HepG2 (cell line): Measurements from ENCODE around the gene CPA5. TPM values are rescaled to one million over a fixed set of nuclear protein-coding genes. Genes with fewer than 3 reads are reported as not detected.

Source experiments
- ATAC-seq: fragments of 200-7000 bp; cut with Tn5 transposase; 3 replicates; pipeline ENCODE4 v1.9.1; 2020; ENCODE audit warnings: mild to moderate bottlenecking, moderate library complexity
- BruUV-seq: library from RNA; stranded (reverse); fragments of 400-500 nt; replicated peaks from 2 replicates; lab custom pipeline; 2021; lab: Mats Ljungman, UMichigan
- CTCF ChIA-PET: fragments of 300-600 bp; formaldehyde crosslinking; extraction: SDS; loops from one replicate; lab custom pipeline; 2021; ENCODE audit warnings: low total read pairs, inconsistent platforms, low intra/inter-chr PET ratio; lab: Yijun Ruan, JAX
- POLR2A ChIA-PET: fragments of 350-600 bp; sonication (Branson Sonifier 250); formaldehyde crosslinking; loops from one replicate; lab custom pipeline; 2020; ENCODE audit warnings: antibody characterized with exemption, inconsistent platforms; lab: Yijun Ruan, JAX
- DNase-seq: peaks from one replicate; pipeline ENCODE4 v3.0.0-alpha.2; 2015; ENCODE audit warnings: low spot score
- FAIRE-seq: peaks from 3 replicates; lab custom pipeline; 2011; peaks lifted over from hg19 to GRCh38; lab: Jason Lieb, UNC
- H2AFZ ChIP-seq: one replicate; pipeline ENCODE4 v1.6.1; 2011; ENCODE audit warnings: low read length, inconsistent platforms
- H3K27ac ChIP-seq: fragments of 300-600 bp; 3 replicates; pipeline ENCODE4 v1.8.0; 2011; ENCODE audit warnings: mixed run types, mild to moderate bottlenecking, mixed read lengths, low read length, inconsistent platforms; ENCODE audit not compliant: insufficient read depth; ENCODE audit errors: extremely low read length
- H3K27me3 ChIP-seq, 2 experiments: fragments of 200-600 bp in 1 of 2; 2 replicates in 1 of 2; 3 replicates in 1 of 2; pipeline versions ENCODE4 v1.6.0 to v1.8.0; 2011; ENCODE audit warnings: low read length in 2 of 2, mild to moderate bottlenecking in 2 of 2, moderate library complexity in 2 of 2, inconsistent platforms in 1 of 2; ENCODE audit not compliant: insufficient read depth in 2 of 2, control insufficient read depth in 1 of 2
- H3K36me3 ChIP-seq, 2 experiments: fragments of 200-600 bp in 1 of 2; replicated peaks in 1 of 2; 2 replicates in 1 of 2; 3 replicates in 1 of 2; pipeline versions ENCODE4 v1.5.1 to v1.8.0; 2011; ENCODE audit warnings: low read length in 2 of 2, inconsistent platforms in 1 of 2; ENCODE audit not compliant: insufficient read depth in 2 of 2, control insufficient read depth in 1 of 2
- H3K4me1 ChIP-seq: 2 replicates; pipeline ENCODE4 v1.5.1; 2012; ENCODE audit warnings: low read length, inconsistent platforms; ENCODE audit not compliant: insufficient read depth
- H3K4me2 ChIP-seq: 2 replicates; pipeline ENCODE4 v1.6.0; 2011; ENCODE audit warnings: low read depth, low read length, inconsistent platforms
- H3K4me3 ChIP-seq, 3 experiments: fragments of 200-600 bp in 1 of 3; sonication (generic), shearing (Covaris generic) in 1 of 3; replicated peaks in 1 of 3; 2 replicates each; pipeline ENCODE4 v1.5.1; 2011 to 2016; ENCODE audit warnings: low read length in 3 of 3, inconsistent platforms in 2 of 3, low read depth in 2 of 3, mild to moderate bottlenecking in 2 of 3, control low read depth in 1 of 3, mixed read lengths in 1 of 3; ENCODE audit not compliant: insufficient read depth in 1 of 3
- H3K79me2 ChIP-seq: one replicate; pipeline ENCODE4 v1.6.1; 2011; ENCODE audit warnings: low read length, inconsistent platforms; ENCODE audit not compliant: insufficient read depth
- H3K9ac ChIP-seq: 2 replicates; pipeline ENCODE4 v1.6.0; 2011; ENCODE audit warnings: mild to moderate bottlenecking, low read depth, low read length, inconsistent platforms; ENCODE audit not compliant: insufficient read depth
- H3K9me3 ChIP-seq: 2 replicates; pipeline ENCODE4 v1.5.1; 2012; ENCODE audit warnings: mild to moderate bottlenecking, low read length
- H4K20me1 ChIP-seq: 2 replicates; pipeline ENCODE4 v1.6.0; 2011; ENCODE audit warnings: inconsistent platforms, mild to moderate bottlenecking, low read length, moderate library complexity; ENCODE audit not compliant: insufficient read depth
- MAF1 ChIP-seq: sonication (generic); formaldehyde crosslinking; IDR thresholded peaks from 2 replicates; pipeline ENCODE4 v1.5.0; 2020; ENCODE audit warnings: missing genetic modification reagents, borderline replicate concordance
- ZNF251 ChIP-seq: sonication (generic); formaldehyde crosslinking; IDR thresholded peaks from 2 replicates; pipeline ENCODE4 v1.9.0; 2021; ENCODE audit warnings: mild to moderate bottlenecking, missing genetic modification reagents
- ZNF275 ChIP-seq: sonication (generic); formaldehyde crosslinking; IDR thresholded peaks from 2 replicates; pipeline ENCODE4 v1.8.0; 2022; ENCODE audit warnings: missing genetic modification reagents, mild to moderate bottlenecking, inconsistent platforms, borderline replicate concordance
- ZNF740 ChIP-seq: sonication (generic); formaldehyde crosslinking; IDR thresholded peaks from 2 replicates; pipeline ENCODE4 v1.4.0; 2020; ENCODE audit warnings: missing genetic modification reagents
- WGBS: methylation state at CpG from one replicate; pipeline ENCODE4 v1.1.6; 2017; ENCODE audit warnings: low lambda C conversion rate; 5-methylcytosine and 5-hydroxymethylcytosine counted together
- in situ Hi-C: cut with HindIII; loops from 2 replicates; pipeline ENCODE4 v1.10.0; 2017; ENCODE audit warnings: low pct_unique_long_range_greater_than_20kb; ENCODE audit not compliant: extremely low pct_ligation_motif_present
- intact Hi-C: fragments of 100-400 bp; cut with micrococcal nuclease; formaldehyde crosslinking; loops from one replicate; pipeline ENCODE4 v1.10.0; 2022; ENCODE audit not compliant: unreplicated experiment
- polyA plus RNA-seq, 8 experiments: library from polyadenylated mRNA; depleted of rRNA in 3 of 8; stranded (reverse) in 7 of 8; unstranded in 1 of 8; fragments of >200 nt; fragmentation: Illumina TruSeq in 4 of 8; extraction: Trizol in 4 of 8; gene quantifications; 2 replicates each; pipeline versions ENCODE4 v1.2.1 to v1.2.3, GENCODE V29; 2011 to 2016; ENCODE audit warnings: low read depth in 4 of 8, missing spikeins in 1 of 8, mixed read lengths in 1 of 8; ENCODE audit not compliant: insufficient read depth in 1 of 8
- total RNA-seq, 5 experiments: library from RNA; depleted of rRNA; stranded (reverse); fragments of >200 nt; fragmentation: Illumina TruSeq; extraction: Trizol; gene quantifications; 2 replicates each; pipeline ENCODE4 v1.2.3, GENCODE V29; 2016; ENCODE audit warnings: low read depth in 1 of 5

CPA5 gene
- total and polyA plus RNA-seq, 2 of the 13 experiments (the other 11 are each of a cell fraction or from before 2014, with no cell fraction given) = 0.48 TPM; not detected in 1

GRCh38 chr7:130358471-130358870 lies 13.9 kb downstream of the CPA5 start (continued):
- TF ChIP-seq ZNF275 (CRISPR knock-in tag) (no peak), ZNF251 (CRISPR knock-in tag) (no peak), ZNF740 (no peak)

GRCh38 chr7:130359276-130359857 lies 14.8 kb downstream of the CPA5 start:
- 52% methylated on average over 5 of the region's 5 CpGs for WGBS
- H3K4me1 ChIP-seq = peaks cover 31% of the 10 kb centered on the region
- intact Hi-C loops (no loop called here), in situ Hi-C loops (no loop called here)
- H3K27me3 ChIP-seq = peaks cover 1 to 17% of the 10 kb centered on the region in 2 experiments; a peak in 4 of 5 replicates
- H4K20me1 ChIP-seq = no peaks in the 10 kb centered on the region
- CTCF ChIA-PET = no interaction called here
- no peak overlapping the region for H3K4me2 ChIP-seq
- ATAC-seq (no peak), DNase-seq (no peak), FAIRE-seq (no peak)
- no peak overlapping the region for H3K27ac ChIP-seq
- no peak for TF ChIP-seq MAF1 (CRISPR knock-in tag)
- H3K36me3 ChIP-seq = no peaks in the 10 kb centered on the region
- POLR2A ChIA-PET = no interaction called here
- BruUV-seq = no TSS peak
- H2AFZ ChIP-seq = no peak overlapping the region
- no peaks in the 10 kb centered on the region; the same call in 1 of the 2 replicates for H3K9me3 ChIP-seq
- no peak overlapping the region for H3K9ac ChIP-seq
- H3K79me2 ChIP-seq = no peaks in the 10 kb centered on the region
- H3K4me3 ChIP-seq = no peak overlapping the region
